ENCODE results near the gene MAPKAP1. TPM values are rescaled to one million over a fixed set of nuclear protein-coding genes. Genes with fewer than 3 reads are reported as not detected.
"Not testable (repeated sequence)": the region's sequence is repeated elsewhere in the genome, so short reads cannot be mapped to it uniquely, and the experiment has no call there.

Gene MAPKAP1
- total RNA-seq, 1 experiment from 2014 or later: 104 TPM

- in situ Hi-C loops (cut with HindIII; ENCODE audit: low pct_unique_long_range_greater_than_20kb, low sequenced_read_pairs): no loop called here
- peak; percentile 52 for DNase-seq (ENCODE audit: low read depth, low spot score)
Observed at GRCh38 chr9:125593581-125594222, 113.3 kb downstream of the MAPKAP1 start.

DNA sequence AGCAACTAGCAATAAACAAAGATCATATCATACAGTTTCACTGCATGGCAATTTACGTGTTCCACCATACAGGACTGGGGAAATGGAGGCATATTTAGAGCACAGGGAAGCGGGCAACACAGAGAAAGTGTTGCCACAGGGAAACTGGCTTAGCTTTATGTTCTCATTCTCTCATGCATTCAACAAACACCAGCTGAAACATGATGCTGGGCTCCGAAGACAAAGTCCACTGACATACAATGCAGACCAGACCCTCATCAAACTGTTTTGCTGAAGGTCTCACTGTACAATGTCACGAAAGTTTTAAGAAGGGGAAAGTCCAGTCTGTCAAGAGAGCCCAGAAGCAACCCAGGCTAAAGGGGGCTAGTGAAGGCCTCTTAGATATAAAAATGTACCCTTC, 115.1 kb downstream of the MAPKAP1 start:
- no peak for DNase-seq (ENCODE audit: low read depth, low spot score)
- in situ Hi-C loops (cut with HindIII; ENCODE audit: low pct_unique_long_range_greater_than_20kb, low sequenced_read_pairs): no loop called here

GRCh38 chr9:125591245-125591644, 115.8 kb downstream of the MAPKAP1 start:
- no peak for DNase-seq (ENCODE audit: low read depth, low spot score)
- in situ Hi-C loops (cut with HindIII; ENCODE audit: low pct_unique_long_range_greater_than_20kb, low sequenced_read_pairs): no loop called here

- DNase-seq (ENCODE audit: low read depth, low spot score): no peak
- in situ Hi-C loops (cut with HindIII; ENCODE audit: low pct_unique_long_range_greater_than_20kb, low sequenced_read_pairs): no loop called here
Observed at GRCh38 chr9:125589287-125589686, 117.7 kb downstream of the MAPKAP1 start.

DNA sequence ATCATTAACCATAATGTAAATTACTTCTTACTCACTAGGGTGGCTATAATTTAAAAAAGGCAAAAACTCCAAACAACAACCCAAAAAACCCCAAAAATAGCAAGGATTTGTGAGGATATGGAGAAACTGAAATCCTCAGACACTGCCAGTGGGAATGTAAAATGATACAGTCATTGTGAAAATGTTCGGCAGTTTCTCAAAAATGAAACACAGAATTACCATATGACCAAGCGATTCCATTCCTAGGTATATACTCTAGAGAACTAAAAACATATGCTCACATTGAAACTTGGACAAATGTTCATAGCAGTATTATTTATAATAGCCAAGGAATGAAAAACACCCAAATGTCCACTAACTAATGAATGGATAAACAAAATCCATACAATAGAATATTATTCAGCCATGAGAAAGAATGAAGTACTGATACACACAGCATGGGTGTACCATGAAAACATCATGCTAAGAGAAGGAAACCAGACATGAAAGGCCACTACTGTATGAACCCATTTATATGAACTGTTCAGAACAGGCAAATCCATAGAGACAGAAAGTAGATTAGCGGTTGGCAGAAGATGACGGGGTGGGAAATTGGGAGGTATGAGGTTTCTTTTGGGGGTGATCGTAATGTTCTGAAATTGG, 119.1 kb downstream of the MAPKAP1 start:
- in situ Hi-C loops (cut with HindIII; ENCODE audit: low pct_unique_long_range_greater_than_20kb, low sequenced_read_pairs): no loop called here

GRCh38 chr9:125586172-125586511, 120.9 kb downstream of the MAPKAP1 start:
- no peak for DNase-seq (ENCODE audit: low read depth, low spot score)
- in situ Hi-C loops (cut with HindIII; ENCODE audit: low pct_unique_long_range_greater_than_20kb, low sequenced_read_pairs): no loop called here

More for the DNA sequence above, 119.1 kb downstream of the MAPKAP1 start:
- no peak for DNase-seq (ENCODE audit: low read depth, low spot score)

DNA sequence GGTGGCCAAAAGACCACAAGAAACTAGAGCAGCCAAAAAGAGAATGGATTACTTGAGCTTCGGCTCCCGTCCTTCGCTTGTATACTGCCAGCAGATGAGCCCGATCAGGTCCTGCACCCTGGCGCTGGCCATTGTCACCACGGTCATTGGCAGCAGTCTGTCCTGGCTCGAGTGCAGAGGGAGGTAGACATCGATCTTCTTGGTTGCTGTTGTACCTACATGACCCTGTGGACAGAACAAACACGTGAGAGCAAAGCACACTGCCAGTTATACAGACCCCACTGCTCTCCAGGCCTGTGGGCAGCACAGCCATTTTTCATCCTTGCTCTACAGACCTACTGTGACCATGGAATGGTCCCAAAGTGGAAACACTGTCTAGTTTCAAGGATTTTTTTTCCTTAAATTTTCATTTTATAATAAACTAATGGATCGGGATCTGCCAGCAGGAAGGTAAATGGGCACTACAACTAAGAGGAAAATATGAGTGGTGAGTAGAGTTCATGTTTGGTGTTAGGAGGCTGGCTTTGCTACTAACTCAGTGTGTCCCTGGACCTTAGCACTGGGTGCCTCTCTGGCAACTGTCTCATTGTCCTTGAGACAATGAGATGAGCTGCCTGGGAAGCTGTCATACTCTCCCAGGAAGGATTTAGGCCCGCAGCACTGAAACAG, 121.4 kb downstream of the MAPKAP1 start:
- DNase-seq (ENCODE audit: low read depth, low spot score): no peak
- in situ Hi-C loops (cut with HindIII; ENCODE audit: low pct_unique_long_range_greater_than_20kb, low sequenced_read_pairs): no loop called here

- DNase-seq (ENCODE audit: low read depth, low spot score): no peak
- in situ Hi-C loops (cut with HindIII; ENCODE audit: low pct_unique_long_range_greater_than_20kb, low sequenced_read_pairs): no loop called here
Observed at GRCh38 chr9:125580701-125581286, 126.2 kb downstream of the MAPKAP1 start.

- in situ Hi-C loops (cut with HindIII; ENCODE audit: low pct_unique_long_range_greater_than_20kb, low sequenced_read_pairs): no loop called here
- no peak for DNase-seq (ENCODE audit: low read depth, low spot score)
Observed at GRCh38 chr9:125579030-125579932, 127.7 kb downstream of the MAPKAP1 start.

DNA sequence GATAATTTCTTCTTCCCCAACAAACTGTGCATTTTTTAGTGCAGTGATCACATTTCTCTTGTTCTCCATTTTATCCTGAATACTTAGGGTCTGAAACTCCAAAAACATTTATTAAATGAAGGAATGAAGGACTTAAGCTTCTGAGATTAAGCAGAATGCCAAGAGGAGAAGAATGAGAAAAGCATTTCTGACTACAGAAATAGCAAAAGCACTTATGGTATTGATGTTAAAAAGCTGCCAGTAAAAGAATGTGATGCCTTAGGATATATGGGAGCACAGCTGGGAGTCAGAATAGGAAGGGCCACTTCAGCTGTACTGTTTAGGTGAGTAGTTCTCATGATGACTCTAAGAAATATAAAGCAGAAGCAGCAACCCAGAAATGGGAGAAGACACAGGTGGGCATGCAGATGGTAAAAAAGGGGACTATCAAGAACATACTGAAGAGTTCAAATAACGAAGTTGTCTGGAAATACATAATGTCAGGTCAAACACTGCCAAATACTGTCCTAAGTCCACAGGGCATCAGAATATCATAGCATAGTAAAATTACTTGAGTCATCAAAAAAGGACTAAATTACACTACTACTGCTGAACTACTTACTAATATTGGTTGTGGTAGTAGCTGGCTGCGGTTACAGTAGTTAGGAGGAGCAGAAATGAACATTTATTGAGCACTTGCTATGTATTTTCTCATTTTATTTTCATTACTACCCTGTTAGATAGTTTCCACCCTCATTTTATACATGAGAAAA, 132.7 kb downstream of the MAPKAP1 start:
- in situ Hi-C loops (cut with HindIII; ENCODE audit: low pct_unique_long_range_greater_than_20kb, low sequenced_read_pairs): no loop called here
- DNase-seq (ENCODE audit: low read depth, low spot score): no peak

DNA sequence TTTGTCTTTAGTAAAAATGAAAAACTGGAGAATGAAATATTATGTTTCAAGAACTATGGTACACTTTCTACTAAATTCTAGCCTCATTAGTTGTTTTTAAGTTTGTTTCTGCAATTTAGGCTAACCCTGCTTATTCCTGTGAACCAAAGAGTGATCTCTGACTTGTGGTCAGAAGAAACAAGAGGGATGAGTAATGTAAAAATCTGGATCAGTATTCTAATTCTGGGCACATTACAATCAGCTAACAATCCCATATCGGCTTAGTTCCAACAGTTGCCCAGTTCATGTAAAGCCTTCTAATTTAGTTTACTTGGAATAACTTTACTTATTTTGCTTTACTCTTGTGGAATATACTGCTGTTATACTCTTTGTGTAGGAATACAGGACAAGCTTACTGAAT, 134.5 kb downstream of the MAPKAP1 start:
- in situ Hi-C loops (cut with HindIII; ENCODE audit: low pct_unique_long_range_greater_than_20kb, low sequenced_read_pairs); DNase-seq (ENCODE audit: low read depth, low spot score): not testable (repeated sequence)

DNA sequence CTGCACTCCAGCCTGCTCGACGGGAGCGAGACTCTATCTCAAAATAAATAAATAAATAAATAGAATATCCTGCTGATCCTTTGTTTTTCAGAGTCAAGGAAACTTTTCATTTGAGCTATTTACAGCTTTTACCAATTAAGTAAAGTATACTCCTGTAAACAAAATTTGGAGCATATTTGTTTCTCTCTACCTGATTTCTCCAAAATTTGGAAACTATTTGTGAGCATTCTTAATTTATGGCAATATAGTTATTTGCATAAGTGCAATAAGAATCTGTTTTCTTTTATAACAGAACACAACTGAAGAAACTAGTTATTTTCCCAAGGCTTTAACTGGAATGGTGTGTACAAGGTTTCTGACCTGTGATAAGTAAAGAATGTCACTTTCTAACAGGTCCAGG, 135.2 kb downstream of the MAPKAP1 start:
- in situ Hi-C loops (cut with HindIII; ENCODE audit: low pct_unique_long_range_greater_than_20kb, low sequenced_read_pairs); DNase-seq (ENCODE audit: low read depth, low spot score): not testable (repeated sequence)

DNA sequence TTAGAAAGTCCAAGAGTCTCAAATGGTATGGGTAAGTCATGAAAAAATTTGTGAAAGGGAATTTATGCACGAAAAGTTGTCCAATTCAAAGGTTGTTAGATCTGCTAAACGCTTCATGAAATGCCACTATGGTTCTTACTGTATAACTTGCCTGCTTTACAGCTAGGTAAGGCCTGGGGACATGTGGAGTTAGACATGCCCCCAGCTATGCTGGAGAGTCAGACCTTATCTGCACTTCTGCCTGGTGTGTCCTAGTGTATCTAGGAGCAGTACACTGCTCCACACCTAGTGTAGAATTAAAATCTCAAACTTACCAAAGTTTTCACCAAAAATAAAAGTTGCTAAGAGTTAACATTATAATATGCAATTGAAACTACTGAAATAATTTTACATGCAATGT, 136.8 kb downstream of the MAPKAP1 start:
- DNase-seq (ENCODE audit: low read depth, low spot score): no peak
- in situ Hi-C loops (cut with HindIII; ENCODE audit: low pct_unique_long_range_greater_than_20kb, low sequenced_read_pairs): no loop called here

DNA sequence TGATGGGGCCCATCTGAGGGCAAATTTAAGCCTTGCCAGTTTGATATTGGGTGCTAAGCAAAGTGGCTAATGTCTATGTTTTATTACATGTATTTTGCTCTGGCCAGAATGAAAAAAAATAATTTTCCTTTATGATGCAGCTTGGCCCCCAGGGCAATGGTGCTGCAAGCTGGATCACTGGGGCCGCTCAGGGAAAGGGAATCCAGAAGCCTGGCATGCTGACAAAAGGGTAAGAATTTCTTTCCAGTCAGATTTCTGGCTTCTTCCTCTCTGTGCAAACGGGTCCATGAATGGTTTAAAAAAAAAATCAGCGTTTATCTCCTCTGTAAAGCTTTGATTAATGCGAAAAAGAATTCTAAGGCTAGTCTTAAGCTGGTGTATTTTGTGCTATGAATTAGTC, 138.4 kb downstream of the MAPKAP1 start:
- in situ Hi-C loops (cut with HindIII; ENCODE audit: low pct_unique_long_range_greater_than_20kb, low sequenced_read_pairs): no loop called here
- no peak for DNase-seq (ENCODE audit: low read depth, low spot score)

GRCh38 chr9:125566051-125566450, 141.0 kb downstream of the MAPKAP1 start:
- DNase-seq (ENCODE audit: low read depth, low spot score); in situ Hi-C loops (cut with HindIII; ENCODE audit: low pct_unique_long_range_greater_than_20kb, low sequenced_read_pairs): not testable (repeated sequence)

DNA sequence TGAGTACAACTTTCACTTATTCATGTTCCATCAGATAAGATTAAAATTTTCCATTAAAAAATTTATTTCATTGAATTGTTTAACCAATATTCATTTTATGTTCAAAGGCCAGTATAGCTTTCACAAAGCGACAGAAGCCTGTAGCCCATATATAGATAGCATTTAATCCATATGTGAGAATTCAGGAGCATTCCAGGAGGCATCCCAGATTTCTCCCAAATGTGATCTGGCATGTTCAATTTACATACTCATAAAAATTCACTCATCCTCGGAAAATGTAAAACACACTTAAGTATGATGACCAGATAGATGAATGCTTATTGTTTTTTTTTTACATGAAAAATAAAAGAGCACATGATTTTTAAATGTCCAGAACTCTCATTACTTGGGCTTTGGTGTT, 141.9 kb downstream of the MAPKAP1 start:
- in situ Hi-C loops (cut with HindIII; ENCODE audit: low pct_unique_long_range_greater_than_20kb, low sequenced_read_pairs): no loop called here

GRCh38 chr9:125564631-125565030, 142.4 kb downstream of the MAPKAP1 start:
- in situ Hi-C loops (cut with HindIII; ENCODE audit: low pct_unique_long_range_greater_than_20kb, low sequenced_read_pairs): no loop called here
- DNase-seq (ENCODE audit: low read depth, low spot score): peak; percentile 15

More for the DNA sequence above, 141.9 kb downstream of the MAPKAP1 start:
- no peak for DNase-seq (ENCODE audit: low read depth, low spot score)

All from SK-MEL-5 (cell line).